ENCODE results near the gene CPSF4. TPM values are rescaled to one million over a fixed set of nuclear protein-coding genes. Genes with fewer than 3 reads are reported as not detected.

The CPSF4 gene
- total and polyA plus RNA-seq, 2 donors (not counting 1 experiment from before 2014, with no cell fraction given) = 52.9 to 63.2 TPM

- Mint-ChIP-seq H3K27me3 (no peaks in the 10 kb centered on the region), H3K27ac (no peak overlapping the region), H3K9me3 (ENCODE audit: insufficient read depth) (no peaks in the 10 kb centered on the region), H3K4me1 (peaks cover 7% of the 10 kb centered on the region), H3K4me3 (no peak overlapping the region)
- no peak for ATAC-seq (ENCODE audit: low read depth)
- 100% methylated on average over 3 of the region's 6 CpGs for WGBS (ENCODE audit: insufficient coverage)
- no peaks in the 10 kb centered on the region for H3K27me3 ChIP-seq (replicated peaks in 1 of 4; ENCODE audit: control extremely low read depth in 1 of 4, control insufficient read depth in 3 of 4, insufficient read depth in 4 of 4, low read length in 3 of 4)
- no peak overlapping the region for H2AFZ ChIP-seq (ENCODE audit: insufficient read depth, low read depth, low read length, poor library complexity, severe bottlenecking)
- POLR2A ChIA-PET = no interaction called here
- no peak overlapping the region for H3K9ac ChIP-seq (ENCODE audit: low read length)
- H3K9me3 ChIP-seq (ENCODE audit: control extremely low read depth in 1 of 3, control insufficient read depth in 2 of 3, insufficient read depth in 1 of 3, low read length in 2 of 3) = no peaks in the 10 kb centered on the region
- no peak overlapping the region for H3K27ac ChIP-seq (ENCODE audit: low read length in 2 of 2)
- intact Hi-C loops (cut with micrococcal nuclease) = no loop called here
- CTCF ChIA-PET = no interaction called here
- no peak for DNase-seq
- peaks cover 52% of the 10 kb centered on the region for H4K20me1 ChIP-seq (ENCODE audit: control insufficient read depth, insufficient read depth, low read length, poor library complexity, severe bottlenecking)
- peaks cover 0 to 51% of the 10 kb centered on the region in 2 experiments for H3K36me3 ChIP-seq (replicated peaks in 1 of 2; ENCODE audit: control extremely low read depth in 1 of 2, control insufficient read depth in 1 of 2, extremely low read depth in 1 of 2, insufficient read depth in 2 of 2, low read length in 1 of 2)
- no peaks in the 10 kb centered on the region for H3K4me1 ChIP-seq (ENCODE audit: control insufficient read depth in 2 of 2, insufficient read depth in 2 of 2, low read length in 2 of 2)
- no peak overlapping the region for H3K4me3 ChIP-seq (ENCODE audit: control extremely low read depth in 1 of 5, extremely low read depth in 1 of 5, insufficient read depth in 1 of 5, low read depth in 2 of 5, low read length in 4 of 5)
- TF ChIP-seq EZH2 (IDR thresholded peaks at IDR 0.05; ENCODE audit: borderline replicate concordance, insufficient read depth, low read depth, low read length, poor library complexity, severe bottlenecking) (no peak), CTCF (IDR thresholded peaks at IDR 0.05) (no peak)
- no peak overlapping the region for H3K4me2 ChIP-seq (replicated peaks; ENCODE audit: low read depth, low read length, poor library complexity, severe bottlenecking)
- peaks cover 53% of the 10 kb centered on the region for H3K79me2 ChIP-seq (ENCODE audit: control insufficient read depth, insufficient read depth, low read length)
Measured at GRCh38 chr7:99457050-99457649, 18.4 kb downstream of the CPSF4 start.

- ChIA-PET CTCF (no interaction called here), POLR2A (no interaction called here)
- no peak overlapping the region for H3K4me2 ChIP-seq (replicated peaks; ENCODE audit: low read depth, low read length, poor library complexity, severe bottlenecking)
- H3K79me2 ChIP-seq (ENCODE audit: control insufficient read depth, insufficient read depth, low read length) = peaks cover 55% of the 10 kb centered on the region
- no peak overlapping the region for H2AFZ ChIP-seq (ENCODE audit: insufficient read depth, low read depth, low read length, poor library complexity, severe bottlenecking)
- Mint-ChIP-seq H3K27ac (no peak overlapping the region), H3K9me3 (ENCODE audit: insufficient read depth) (no peaks in the 10 kb centered on the region), H3K4me1 (peaks cover 9% of the 10 kb centered on the region), H3K4me3 (no peak overlapping the region), H3K27me3 (no peaks in the 10 kb centered on the region)
- peaks cover 0 to 48% of the 10 kb centered on the region in 2 experiments for H3K36me3 ChIP-seq (replicated peaks in 1 of 2; ENCODE audit: control extremely low read depth in 1 of 2, control insufficient read depth in 1 of 2, extremely low read depth in 1 of 2, insufficient read depth in 2 of 2, low read length in 1 of 2)
- no peak overlapping the region for H3K27ac ChIP-seq (ENCODE audit: low read length in 2 of 2)
- H3K4me3 ChIP-seq (ENCODE audit: control extremely low read depth in 1 of 5, extremely low read depth in 1 of 5, insufficient read depth in 1 of 5, low read depth in 2 of 5, low read length in 4 of 5) = no peak overlapping the region
- no peak overlapping the region for H3K9ac ChIP-seq (ENCODE audit: low read length)
- H3K4me1 ChIP-seq (ENCODE audit: control insufficient read depth in 2 of 2, insufficient read depth in 2 of 2, low read length in 2 of 2) = peaks cover 0 to 2% of the 10 kb centered on the region in 2 donors
- H4K20me1 ChIP-seq (ENCODE audit: control insufficient read depth, insufficient read depth, low read length, poor library complexity, severe bottlenecking) = peaks cover 59% of the 10 kb centered on the region
- intact Hi-C loops (cut with micrococcal nuclease) = no loop called here
- TF ChIP-seq CTCF (IDR thresholded peaks at IDR 0.05) = no peak
- no peak for TF ChIP-seq EZH2 (IDR thresholded peaks at IDR 0.05; ENCODE audit: borderline replicate concordance, insufficient read depth, low read depth, low read length, poor library complexity, severe bottlenecking)
- no peaks in the 10 kb centered on the region for H3K9me3 ChIP-seq (ENCODE audit: control extremely low read depth in 1 of 3, control insufficient read depth in 2 of 3, insufficient read depth in 1 of 3, low read length in 2 of 3)
- ATAC-seq (ENCODE audit: low read depth) (no peak), DNase-seq (no peak)
- WGBS (ENCODE audit: insufficient coverage) = 96% methylated on average over 19 of the region's 26 CpGs
- no peaks in the 10 kb centered on the region for H3K27me3 ChIP-seq (replicated peaks in 1 of 4; ENCODE audit: control extremely low read depth in 1 of 4, control insufficient read depth in 3 of 4, insufficient read depth in 4 of 4, low read length in 3 of 4)
Measured at GRCh38 chr7:99457650-99458493, 19.1 kb downstream of the CPSF4 start.
